8988T (cell line): Measurements from ENCODE around the gene APOL5.

Source experiments
- DNase-seq: peaks from one replicate; pipeline ENCODE4 v3.0.0; 2011

APOL5 gene

DNA sequence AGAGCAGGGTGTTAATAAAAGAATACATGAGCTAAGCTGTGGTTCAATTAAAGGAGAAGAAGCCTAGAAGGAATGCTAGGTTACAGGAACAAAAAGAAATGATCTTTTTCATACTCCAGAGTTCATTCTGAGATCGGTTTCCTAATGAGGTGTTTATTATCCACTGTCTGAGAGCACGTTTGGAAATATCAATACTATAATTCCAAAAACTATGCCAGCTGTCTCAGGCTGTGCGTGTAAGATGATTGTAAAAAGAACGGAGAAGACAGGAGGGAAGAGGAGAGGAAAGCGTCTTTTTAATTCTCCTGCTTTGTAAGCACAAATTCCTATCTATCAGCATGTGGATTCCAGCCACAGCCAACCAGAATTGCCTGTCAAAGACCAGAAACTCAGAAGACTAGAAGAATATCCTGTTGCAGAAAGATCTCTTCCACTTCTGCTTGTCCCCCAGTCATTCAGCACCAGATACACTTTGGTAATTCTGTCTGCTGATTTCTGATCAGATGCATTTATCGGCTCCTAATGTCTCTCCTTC is 25.7 kb downstream of the APOL5 start:
- no peak for DNase-seq

DNA sequence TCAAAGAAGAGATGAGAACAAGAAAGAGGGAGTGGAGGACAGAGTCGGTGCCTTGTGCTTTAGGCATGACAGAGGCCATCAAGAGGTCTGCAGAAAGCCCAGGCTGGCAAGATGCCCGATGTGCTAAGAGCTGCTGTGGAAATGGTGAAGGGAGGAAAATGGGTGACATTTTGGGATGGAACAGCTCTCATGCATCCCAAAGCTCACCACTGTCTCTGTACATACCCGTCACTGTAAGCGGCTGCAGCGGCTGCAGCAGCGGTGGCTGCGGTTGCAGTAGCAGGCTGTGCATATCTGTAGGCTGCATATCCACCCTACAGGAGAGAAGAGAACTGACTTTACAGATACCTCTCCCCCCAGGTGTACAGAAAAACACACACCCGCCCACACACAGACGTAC is 28.6 kb downstream of the APOL5 start:
- no peak for DNase-seq

DNA sequence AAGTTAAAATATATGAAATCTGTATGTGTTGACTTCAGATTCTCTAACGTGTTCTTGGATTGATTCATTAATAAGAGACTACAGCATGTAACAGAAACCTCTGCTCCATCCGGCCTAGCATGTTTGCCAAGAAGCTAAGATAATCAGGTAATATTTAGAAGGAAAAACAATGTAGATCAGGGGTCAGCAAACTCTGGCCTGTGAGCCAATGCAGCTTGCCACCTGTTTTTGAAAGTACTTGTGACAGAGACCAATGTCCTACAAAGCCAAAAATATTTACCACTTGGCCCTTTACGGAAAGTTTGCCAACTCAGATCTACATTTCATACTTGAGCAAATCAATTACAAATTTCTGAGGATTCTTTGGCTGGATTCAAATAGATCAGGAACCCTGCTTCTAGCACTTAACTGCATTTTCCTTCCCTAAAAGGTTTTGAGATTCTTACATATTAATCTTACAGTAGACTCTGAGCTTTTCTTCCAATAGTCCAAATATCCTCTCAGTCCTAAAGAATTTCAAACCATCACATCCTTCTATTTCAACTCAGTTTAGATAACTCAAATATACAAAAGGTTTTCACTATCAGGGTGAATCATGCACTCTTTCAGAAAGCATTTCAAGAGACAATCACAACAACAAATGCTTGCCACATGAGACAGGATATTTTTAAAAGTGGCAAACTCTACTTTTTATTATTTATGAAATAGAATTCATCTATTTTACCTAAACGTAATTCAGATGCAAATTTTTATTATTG is 29.5 kb downstream of the APOL5 start:
- no peak for DNase-seq

DNA sequence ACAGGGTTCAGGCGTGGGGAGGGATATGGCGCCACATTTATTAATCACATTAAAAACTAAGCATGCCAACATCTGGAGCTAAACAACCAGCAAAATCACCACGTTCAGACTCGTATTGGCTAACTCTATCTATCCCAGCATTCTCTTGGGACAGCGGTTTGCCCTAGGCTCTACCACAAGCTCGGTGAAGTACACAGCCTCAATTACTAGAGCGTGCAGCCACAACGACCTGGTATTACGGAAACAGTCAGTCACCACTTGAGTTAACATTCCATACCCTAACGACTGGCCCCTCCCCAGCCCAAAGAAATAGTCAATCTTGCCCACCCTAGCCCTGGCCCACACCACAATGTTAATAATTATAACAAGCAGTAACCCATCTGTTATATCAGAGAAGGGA is 32.1 kb downstream of the APOL5 start:
- DNase-seq, result no peak

DNA sequence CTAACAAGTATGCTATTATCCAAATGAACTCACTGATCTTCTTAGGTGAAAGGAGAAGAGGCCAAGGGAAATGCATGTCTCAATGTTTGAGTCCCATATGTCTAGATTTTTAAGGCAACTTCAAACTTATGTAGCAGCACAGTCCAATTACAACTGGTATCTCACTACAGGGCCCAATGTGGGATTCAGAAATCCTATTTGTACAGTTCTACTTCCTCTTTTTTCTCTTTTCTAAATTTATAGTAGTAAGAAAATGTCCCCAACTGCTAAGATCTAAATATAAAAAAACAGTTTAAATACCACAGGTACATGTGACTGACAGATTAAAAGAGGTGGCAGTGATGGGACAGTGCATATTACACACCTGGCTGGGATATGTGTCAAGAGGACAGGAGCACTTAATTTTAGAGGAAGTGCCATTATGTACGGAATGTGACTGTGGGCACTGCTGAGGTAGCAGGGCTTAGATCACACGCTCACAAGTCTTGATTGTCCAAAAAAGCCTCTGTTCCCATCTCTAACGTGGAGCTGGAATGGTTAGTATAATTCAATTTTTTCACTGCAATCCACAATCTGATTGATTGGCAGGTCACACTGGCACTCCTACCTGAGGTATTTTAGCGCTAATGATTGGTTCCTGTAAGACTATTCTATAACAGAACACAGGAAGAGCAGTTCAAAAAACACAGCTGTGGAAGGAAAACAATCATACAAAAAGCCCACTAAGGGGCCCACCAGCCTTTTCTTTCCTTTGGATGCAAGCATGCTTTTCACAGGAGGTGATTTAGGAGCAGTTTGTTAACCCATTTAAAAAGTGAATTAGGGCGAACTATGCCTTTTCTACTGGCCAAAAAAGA is 34.6 kb downstream of the APOL5 start:
- no peak for DNase-seq

DNA sequence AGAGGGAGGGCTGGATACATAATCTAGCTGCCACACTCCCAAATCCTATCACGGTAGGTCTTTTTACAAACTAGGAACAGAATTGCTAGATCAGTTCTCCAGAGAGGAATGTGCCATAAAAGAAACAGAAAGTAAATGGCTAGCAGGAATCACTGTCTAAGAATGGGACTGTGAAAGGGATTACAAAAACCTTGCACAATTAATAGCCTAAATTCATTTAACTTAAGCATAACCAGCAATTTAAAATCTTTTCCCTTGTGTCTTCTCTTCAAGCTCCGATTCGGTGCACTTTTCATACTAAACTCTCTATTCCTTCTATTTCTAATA is 35.2 kb downstream of the APOL5 start:
- no peak for DNase-seq

DNA sequence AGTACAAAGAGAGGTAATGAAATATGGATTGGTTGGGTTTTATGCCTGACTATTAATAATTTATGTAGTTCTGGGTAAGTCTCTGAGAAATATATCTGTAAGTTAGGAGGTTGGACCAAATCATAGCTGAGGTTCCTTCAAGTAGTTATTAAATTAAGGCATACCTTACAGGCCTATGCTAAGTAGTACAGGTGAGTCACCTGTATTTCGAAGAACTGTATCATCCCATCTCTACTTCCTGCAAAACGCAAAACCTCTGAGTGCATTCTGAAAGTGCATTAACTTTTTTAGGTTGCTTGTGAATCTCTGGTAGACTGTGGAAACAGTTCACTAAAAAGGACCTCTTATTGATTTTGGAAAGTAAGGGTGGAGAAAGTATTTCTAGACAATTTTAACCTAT is 37.1 kb downstream of the APOL5 start:
- no peak for DNase-seq

DNA sequence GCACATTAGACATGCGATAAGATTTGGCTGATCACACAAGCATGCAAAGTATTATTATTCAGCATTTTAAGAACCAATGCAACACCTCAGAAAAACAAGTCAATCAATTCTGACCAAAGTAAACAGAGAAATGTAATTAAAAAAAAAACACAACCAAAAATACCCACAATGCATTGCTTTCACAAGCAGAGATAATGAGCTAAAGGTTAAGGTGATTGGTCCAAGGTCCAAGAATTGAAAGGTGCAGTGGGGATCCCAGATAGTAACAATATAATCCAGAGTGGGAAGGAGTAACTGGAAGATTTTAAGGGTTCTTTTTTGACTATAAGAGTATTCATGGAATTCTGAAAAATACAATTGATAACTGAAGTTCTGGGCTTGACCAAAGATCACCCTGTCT is 39.0 kb downstream of the APOL5 start:
- DNase-seq, result no peak

DNA sequence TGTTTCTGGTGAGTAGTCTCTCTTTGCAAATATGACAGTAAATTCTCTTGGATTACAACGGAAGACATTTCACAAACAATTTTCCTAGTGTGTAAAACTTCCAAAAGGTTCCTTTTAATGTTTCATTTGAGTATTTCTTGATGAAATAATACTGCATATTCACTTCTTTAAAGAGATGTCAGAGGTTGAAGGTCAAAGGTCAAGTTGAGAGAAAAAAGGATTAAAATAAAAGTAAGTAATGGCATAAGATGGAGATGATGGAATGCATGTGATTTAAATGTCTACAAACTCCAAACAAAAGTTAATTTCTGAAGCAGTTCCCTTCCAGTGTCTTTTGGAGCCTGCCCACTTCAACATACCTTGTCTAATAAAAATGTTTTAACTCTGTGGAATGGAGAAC is 40.7 kb downstream of the APOL5 start:
- DNase-seq, result no peak

DNA sequence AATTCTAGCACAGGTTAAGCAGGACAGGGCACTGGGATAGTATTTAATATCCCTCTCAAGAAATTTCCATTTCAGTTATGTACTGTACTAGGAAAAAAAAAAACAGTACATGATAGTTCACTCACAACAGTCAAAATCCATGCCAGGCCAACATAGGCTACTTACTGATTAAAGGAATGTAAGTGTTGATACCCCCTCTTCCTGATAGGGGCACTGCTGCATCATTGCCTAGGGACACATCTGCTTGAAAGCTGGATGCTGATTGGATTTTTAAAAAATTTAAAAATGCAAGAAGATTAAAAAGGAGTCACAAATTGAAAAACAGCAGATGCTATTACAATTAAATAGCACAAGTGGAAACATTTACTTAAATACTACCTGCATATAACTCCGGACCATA is 43.4 kb downstream of the APOL5 start:
- DNase-seq, result no peak

DNA sequence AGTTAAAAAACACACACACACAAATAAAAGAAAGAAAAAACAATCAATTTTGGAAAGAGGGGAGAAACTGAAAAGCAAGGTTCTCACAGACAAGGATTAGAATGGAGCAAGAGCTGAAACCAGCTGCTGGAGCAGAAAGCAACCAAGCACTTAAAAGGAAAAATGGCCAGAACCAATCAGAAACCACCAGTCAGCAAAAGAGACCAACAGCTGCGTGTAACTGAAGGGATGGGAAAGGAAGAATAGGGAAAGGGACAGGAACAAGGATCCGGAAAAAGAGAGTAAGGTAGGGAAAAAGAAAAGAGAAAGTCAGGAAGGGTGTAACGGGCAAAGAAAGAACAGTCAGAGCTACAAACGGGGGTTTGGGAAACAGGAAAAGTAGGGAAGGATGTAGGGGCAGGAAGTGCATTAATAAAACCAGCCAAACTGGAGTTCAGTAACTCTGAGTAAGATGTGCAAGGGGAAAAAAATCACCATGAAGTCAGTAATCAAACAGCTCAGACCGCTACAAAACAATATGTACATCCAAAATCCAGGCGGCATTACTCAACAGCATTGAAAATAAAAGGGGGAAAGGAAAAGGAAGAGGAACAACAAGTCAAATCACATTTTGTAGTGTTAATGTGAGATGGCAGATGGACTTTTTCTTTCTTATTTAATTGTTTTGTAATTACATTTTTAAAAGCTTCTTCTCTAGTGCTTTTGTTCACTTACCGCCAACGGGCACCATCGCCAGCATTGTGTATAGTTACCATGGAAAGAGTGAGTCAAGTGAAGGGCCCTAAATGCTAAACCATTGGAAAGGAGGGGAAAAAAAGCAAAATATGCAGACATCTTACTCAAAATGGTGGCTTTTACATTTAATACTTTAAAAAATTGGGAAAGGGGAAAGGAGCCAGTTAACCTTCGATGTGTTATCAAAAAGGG is 49.2 kb downstream of the APOL5 start:
- no peak for DNase-seq

DNA sequence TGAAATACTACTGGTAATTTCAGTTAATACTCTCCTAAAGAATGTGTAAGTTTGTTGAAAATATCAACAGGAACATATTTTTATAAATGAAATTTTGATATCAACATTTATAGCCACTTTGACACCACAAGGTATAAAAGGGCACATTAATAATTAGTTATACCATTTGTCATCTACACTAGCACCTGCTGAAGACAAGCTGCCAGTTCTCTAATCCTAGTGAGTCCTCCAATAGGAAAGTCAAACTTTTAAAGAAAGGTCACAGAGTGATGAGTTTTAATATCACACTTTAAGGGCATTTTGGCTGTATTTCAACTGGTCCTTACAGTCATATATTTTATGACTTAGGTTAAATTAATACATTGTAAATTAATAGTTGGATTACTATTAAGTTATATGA is 52.3 kb downstream of the APOL5 start:
- no peak for DNase-seq

DNA sequence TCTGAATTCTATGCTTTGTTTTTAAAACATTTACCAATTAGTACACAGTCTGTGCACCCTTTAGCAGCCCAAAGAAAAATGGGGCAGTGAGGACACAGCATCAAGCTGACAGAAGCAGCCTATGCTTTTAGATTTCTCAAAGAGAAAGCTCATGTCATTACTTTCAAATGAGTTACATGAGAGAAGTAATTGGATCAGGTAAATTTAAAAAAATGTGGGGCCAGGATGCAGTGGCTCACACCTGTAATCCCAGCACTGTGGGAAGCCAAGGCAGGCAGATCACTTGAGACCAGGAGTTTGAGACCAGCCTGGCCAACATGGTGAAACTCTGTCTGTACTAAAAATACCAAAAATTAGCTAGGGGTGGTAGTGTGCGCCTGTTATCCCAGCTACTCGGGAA is 57.7 kb downstream of the APOL5 start:
- no peak for DNase-seq

DNA sequence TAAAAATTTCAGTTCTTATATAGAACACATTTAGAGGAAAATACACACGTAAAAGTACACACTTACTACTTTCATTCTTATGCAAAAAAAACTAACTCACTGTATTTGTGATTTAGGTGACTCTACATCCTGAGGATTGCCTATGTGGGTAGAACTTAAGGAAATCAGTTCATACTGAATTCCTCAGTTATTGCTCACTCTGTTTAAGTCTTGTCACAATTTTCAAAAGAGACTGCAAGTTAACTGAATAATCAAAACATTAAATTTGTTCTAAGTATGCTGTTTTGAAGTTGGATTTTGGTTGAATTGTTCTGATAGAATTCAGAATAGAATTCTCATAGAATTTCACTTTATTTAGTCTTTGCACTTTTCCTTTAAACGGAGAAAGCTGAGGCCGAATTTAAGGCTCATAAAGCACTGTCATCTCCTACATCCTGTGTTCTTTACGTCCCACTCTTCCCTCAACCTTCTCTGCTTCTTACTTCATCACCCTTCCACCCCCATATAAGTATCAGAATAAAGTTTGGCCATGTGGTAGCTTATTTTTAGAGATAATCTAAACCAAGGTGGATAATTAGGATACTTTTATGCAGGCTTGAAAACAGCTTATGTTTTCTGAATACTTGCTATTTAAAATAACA is 59.8 kb downstream of the APOL5 start:
- DNase-seq, result no peak
